Endothelial cell of umbilical vein (primary cell): ENCODE measurements around the gene TFIP11. TPM values are rescaled to one million over a fixed set of nuclear protein-coding genes. Genes with fewer than 3 reads are reported as not detected.

Experiments
- BruUV-seq: library from RNA; stranded (reverse); fragments of 400-500 nt; replicated peaks from 2 replicates; lab custom pipeline; 2021; lab: Mats Ljungman, UMichigan
- CTCF ChIA-PET: fragments of 300-600, 350-600 bp; sonication (Branson Sonifier 250); formaldehyde crosslinking; loops from one replicate; lab custom pipeline; 2021; ENCODE audit warnings: antibody characterized with exemption, inconsistent platforms; lab: Charles Lee
- POLR2A ChIA-PET: fragments of 300-600, 350-600 bp; sonication (Branson Sonifier 250); formaldehyde crosslinking; loops from one replicate; lab custom pipeline; 2021; ENCODE audit warnings: antibody characterized with exemption, inconsistent platforms; lab: Charles Lee
- DNase-seq: peaks from one replicate; pipeline ENCODE4 v3.0.0-alpha.2; 2011; ENCODE audit warnings: low read depth, low spot score
- FAIRE-seq: peaks from 2 replicates; lab custom pipeline; 2011; peaks lifted over from hg19 to GRCh38; lab: Jason Lieb, UNC
- H2AFZ ChIP-seq: 2 replicates; pipeline ENCODE4 v1.6.0; 2012; ENCODE audit warnings: low read depth, low read length, control low read depth, inconsistent platforms
- H3K27ac ChIP-seq: 2 replicates; pipeline ENCODE4 v1.5.1; 2011; ENCODE audit warnings: low read depth, mild to moderate bottlenecking, control low read depth, low read length, moderate library complexity; ENCODE audit not compliant: insufficient read depth
- H3K27me3 ChIP-seq, 2 experiments: 2 replicates each; pipeline versions ENCODE4 v1.6.0 to v1.6.1; 2011; ENCODE audit warnings: low read length in 2 of 2, mixed read lengths in 1 of 2; ENCODE audit not compliant: control insufficient read depth in 2 of 2, insufficient read depth in 2 of 2
- H3K36me3 ChIP-seq, 2 experiments: 2 replicates in 1 of 2; 3 replicates in 1 of 2; pipeline ENCODE4 v1.5.1; 2011; ENCODE audit warnings: low read length in 2 of 2, mild to moderate bottlenecking in 1 of 2, moderate library complexity in 1 of 2; ENCODE audit not compliant: control insufficient read depth in 2 of 2, insufficient read depth in 2 of 2; ENCODE audit errors: extremely low read depth in 1 of 2
- H3K4me1 ChIP-seq: 3 replicates; pipeline ENCODE4 v1.5.1; 2011; ENCODE audit warnings: mild to moderate bottlenecking, low read length; ENCODE audit not compliant: control insufficient read depth, insufficient read depth; ENCODE audit errors: extremely low read depth
- H3K4me2 ChIP-seq: 2 replicates; pipeline ENCODE4 v1.6.1; 2011; ENCODE audit warnings: low read length, control low read depth, mixed read lengths; ENCODE audit not compliant: insufficient read depth
- H3K4me3 ChIP-seq, 3 experiments: fragments of 200-600 bp in 1 of 3; sonication (generic), shearing (Covaris generic) in 1 of 3; replicated peaks in 1 of 3; 2 replicates each; pipeline ENCODE4 v1.5.1; 2011 to 2016; ENCODE audit warnings: control low read depth in 3 of 3, low read length in 3 of 3, mild to moderate bottlenecking in 2 of 3, inconsistent platforms in 1 of 3, low read depth in 1 of 3, moderate library complexity in 1 of 3; ENCODE audit not compliant: insufficient read depth in 1 of 3
- H3K79me2 ChIP-seq: 2 replicates; pipeline ENCODE4 v1.6.0; 2012; ENCODE audit warnings: low read length, inconsistent platforms; ENCODE audit not compliant: control insufficient read depth, insufficient read depth
- H3K9ac ChIP-seq: replicated peaks from 2 replicates; pipeline ENCODE3; 2011; ENCODE audit warnings: low read length, control low read depth; ENCODE audit not compliant: insufficient read depth; ENCODE audit errors: extremely low read depth
- H3K9me1 ChIP-seq: replicated peaks from 3 replicates; pipeline ENCODE4 v1.6.0; 2011; ENCODE audit warnings: mild to moderate bottlenecking, low read length; ENCODE audit not compliant: control insufficient read depth, insufficient read depth; ENCODE audit errors: extremely low read depth
- H3K9me3 ChIP-seq: replicated peaks from 2 replicates; pipeline ENCODE4 v1.5.1; 2012; ENCODE audit warnings: low read length, inconsistent platforms; ENCODE audit not compliant: control insufficient read depth, insufficient read depth
- H4K20me1 ChIP-seq: replicated peaks from 2 replicates; pipeline ENCODE3; 2011; ENCODE audit warnings: mild to moderate bottlenecking, low read length; ENCODE audit not compliant: control insufficient read depth, insufficient read depth; ENCODE audit errors: extremely low read depth
- CTCF ChIP-seq, 2 donors: IDR thresholded peaks; 1 replicate in 1 of 2; 2 replicates in 1 of 2; pipeline ENCODE4 v1.5.1; 2011; ENCODE audit warnings: low read length in 2 of 2, mild to moderate bottlenecking in 2 of 2, moderate library complexity in 2 of 2, control low read depth in 1 of 2, inconsistent platforms in 1 of 2, low read depth in 1 of 2; ENCODE audit not compliant: insufficient read depth in 1 of 2; ENCODE audit errors: extremely low read depth in 1 of 2
- EZH2 ChIP-seq: IDR thresholded peaks from 2 replicates; pipeline ENCODE4 v1.6.1; 2012; ENCODE audit warnings: borderline replicate concordance, low read depth, mild to moderate bottlenecking, moderate library complexity, low read length, inconsistent platforms; ENCODE audit not compliant: severe bottlenecking
- FOS ChIP-seq: IDR thresholded peaks from 2 replicates; pipeline ENCODE4 v1.6.1; 2011; ENCODE audit warnings: mild to moderate bottlenecking, low read length, moderate library complexity, borderline replicate concordance; ENCODE audit not compliant: insufficient read depth
- GATA2 ChIP-seq: IDR thresholded peaks from 2 replicates; pipeline ENCODE4 v1.7.0; 2011; ENCODE audit warnings: low read depth, mild to moderate bottlenecking, moderate library complexity, mixed read lengths, low read length; ENCODE audit not compliant: insufficient read length, insufficient read depth
- JUN ChIP-seq: IDR thresholded peaks from 2 replicates; pipeline ENCODE4 v1.6.1; 2011; ENCODE audit warnings: borderline replicate concordance, low read depth; ENCODE audit not compliant: insufficient read length, insufficient read depth
- MAX ChIP-seq: IDR thresholded peaks from 2 replicates; pipeline ENCODE4 v1.6.1; 2011; ENCODE audit not compliant: insufficient read depth, insufficient read length
- MYC ChIP-seq: IDR thresholded peaks from one replicate; pipeline ENCODE4 v1.6.1; 2011; ENCODE audit warnings: mild to moderate bottlenecking, low read depth, low read length
- POLR2A ChIP-seq: IDR thresholded peaks from 2 replicates; pipeline ENCODE4 v1.6.1; 2012; ENCODE audit warnings: low read depth, mild to moderate bottlenecking, control low read depth, low read length
- POLR2AphosphoS5 ChIP-seq: IDR thresholded peaks from 2 replicates; pipeline ENCODE4 v1.6.1; 2012; ENCODE audit warnings: low read depth, mild to moderate bottlenecking, control low read depth, low read length, moderate library complexity; ENCODE audit not compliant: insufficient read depth
- dilution Hi-C: fragments of 300-500 bp; cut with MboI; formaldehyde crosslinking; loops from one replicate; pipeline ENCODE4 v1.15.0; 2019; ENCODE audit warnings: low sequenced_read_pairs; ENCODE audit not compliant: extremely low pct_ligation_motif_present
- intact Hi-C: fragments of 100-400 bp; cut with micrococcal nuclease; formaldehyde crosslinking; loops from one replicate; pipeline ENCODE4 v1.10.0; 2022
- polyA plus RNA-seq, 4 experiments: library from polyadenylated mRNA; depleted of rRNA in 3 of 4; stranded (reverse) in 3 of 4; unstranded in 1 of 4; fragments of >200 nt; gene quantifications; 2 replicates each; pipeline versions ENCODE4 v1.2.1 to v1.2.3, GENCODE V29; 2011 to 2012; ENCODE audit warnings: missing spikeins in 1 of 4
- total RNA-seq: library from RNA; stranded (reverse); gene quantifications from 2 replicates; pipeline ENCODE4 v1.2.3, GENCODE V29; 2021

Gene TFIP11
- total and polyA plus RNA-seq, 2 donors (not counting 3 experiments of a cell fraction or from before 2014, with no cell fraction given): 35.7 to 54.9 TPM

GRCh38 chr22:26477341-26477731 lies 34.9 kb downstream of the TFIP11 start:
- Histone ChIP-seq H3K9me1 (no peaks in the 10 kb centered on the region), H3K27ac (no peak overlapping the region), H3K36me3 (peaks cover 5 to 16% of the 10 kb centered on the region in 2 experiments), H3K9me3 (no peaks in the 10 kb centered on the region), H3K9ac (no peak overlapping the region), H3K27me3 (no peaks in the 10 kb centered on the region), H4K20me1 (no peaks in the 10 kb centered on the region), H3K4me2 (no peak overlapping the region), H3K4me3 (no peak overlapping the region), H3K4me1 (peaks cover 15% of the 10 kb centered on the region), H3K79me2 (peaks cover 13% of the 10 kb centered on the region), H2AFZ (no peak overlapping the region)
- no peak for FAIRE-seq
- intact Hi-C loops: no loop called here
- TF ChIP-seq FOS (no peak), EZH2 (no peak), MAX (no peak), CTCF (IDR thresholded peaks at IDR 0.05; ENCODE audit: extremely low read depth in 1 of 2, insufficient read depth in 1 of 2, low read depth in 1 of 2, low read length in 2 of 2) (no peak), JUN (no peak), MYC (no peak), GATA2 (no peak), POLR2A (no peak), POLR2AphosphoS5 (no peak)
- POLR2A ChIA-PET: no interaction called here
- CTCF ChIA-PET: interaction anchor here (0.6 kb wide), 1 partner anchor 117 kb away, joined by 3 read pairs; no protein-coding TSS in a partner anchor
- dilution Hi-C loops: no loop called here
- DNase-seq: no peak
- BruUV-seq: no TSS peak
